ENCODE measurements around the gene HSP90AA1.
"Not testable (repeated sequence)": the region's sequence is repeated elsewhere in the genome, so short reads cannot be mapped to it uniquely, and the experiment has no call there.

The HSP90AA1 gene

GRCh38 chr14:102086972-102087761, at the start of gene HSP90AA1:
Gene HSP90AA1 (minus strand): TSS chr14:102087044. CDS start chr14:102086378, 666 bp downstream.
- DNase-seq = peak; percentile 83

GRCh38 chr14:102135456-102135855, 48.6 kb upstream of the HSP90AA1 start:
- DNase-seq = not testable (repeated sequence)

- DNase-seq = not testable (repeated sequence)
These were observed 47.9 kb upstream of the HSP90AA1 start for GRCh38 chr14:102134719-102135118.

GRCh38 chr14:102134021-102134420, 47.2 kb upstream of the HSP90AA1 start:
- not testable (repeated sequence) for DNase-seq

- DNase-seq = no peak
These were observed 44.9 kb upstream of the HSP90AA1 start for GRCh38 chr14:102131741-102132140.

GRCh38 chr14:102126807-102127455, 40.1 kb upstream of the HSP90AA1 start:
- no peak for DNase-seq

GRCh38 chr14:102125546-102125945, 38.7 kb upstream of the HSP90AA1 start:
- no peak for DNase-seq

- DNase-seq = no peak
These were observed 37.6 kb upstream of the HSP90AA1 start for GRCh38 chr14:102124419-102124818.

- DNase-seq = no peak
These were observed 34.7 kb upstream of the HSP90AA1 start for GRCh38 chr14:102121567-102121966.

- no peak for DNase-seq
These were observed 34.0 kb upstream of the HSP90AA1 start for GRCh38 chr14:102120888-102121287.

GRCh38 chr14:102117852-102118251, 31.0 kb upstream of the HSP90AA1 start:
- DNase-seq = no peak

GRCh38 chr14:102116361-102117180, 29.7 kb upstream of the HSP90AA1 start:
- no peak for DNase-seq

GRCh38 chr14:102111101-102111500, 24.3 kb upstream of the HSP90AA1 start:
- DNase-seq = no peak

GRCh38 chr14:102109332-102109731, 22.5 kb upstream of the HSP90AA1 start:
- not testable (repeated sequence) for DNase-seq

- no peak for DNase-seq
These were observed 18.5 kb upstream of the HSP90AA1 start for GRCh38 chr14:102105369-102105768.

- DNase-seq = no peak
These were observed 16.3 kb upstream of the HSP90AA1 start for GRCh38 chr14:102103062-102103695.

GRCh38 chr14:102097441-102098135, 10.7 kb upstream of the HSP90AA1 start:
- no peak for DNase-seq

- peak; percentile 30 for DNase-seq
These were observed 9.8 kb upstream of the HSP90AA1 start for GRCh38 chr14:102096569-102097188.

GRCh38 chr14:102095871-102096568, 9.2 kb upstream of the HSP90AA1 start:
- no peak for DNase-seq

- DNase-seq = no peak
These were observed 8.5 kb upstream of the HSP90AA1 start for GRCh38 chr14:102095231-102095870.

- DNase-seq = no peak
These were observed 7.3 kb upstream of the HSP90AA1 start for GRCh38 chr14:102094101-102094500.
